GM12878 (cell line): ENCODE results near the gene PNPO. TPM values are rescaled to one million over a fixed set of nuclear protein-coding genes. Genes with fewer than 3 reads are reported as not detected.

Experiments
- ATAC-seq: fragments of 200-7000 bp; cut with Tn5 transposase; 3 replicates; pipeline ENCODE4 v1.9.1; 2020; ENCODE audit warnings: mild to moderate bottlenecking, moderate library complexity
- BruUV-seq: library from RNA; stranded (reverse); fragments of 400-500 nt; replicated peaks from 2 replicates; lab custom pipeline; 2021; lab: Mats Ljungman, UMichigan
- CTCF ChIA-PET: fragments of 300-600 bp; sonication (Branson Sonifier 250); formaldehyde crosslinking; extraction: SDS; loops from one replicate; lab custom pipeline; 2021; ENCODE audit warnings: inconsistent platforms; lab: Yijun Ruan, JAX
- POLR2A ChIA-PET: fragments of 350-600 bp; formaldehyde crosslinking; extraction: SDS; loops from one replicate; lab custom pipeline; 2021; ENCODE audit warnings: inconsistent platforms; lab: Charles Lee
- RAD21 ChIA-PET: fragments of 300-600 bp; sonication (Branson Sonifier 250); formaldehyde crosslinking; loops from one replicate; lab custom pipeline; 2023; ENCODE audit warnings: antibody characterized with exemption; ENCODE audit not compliant: unreplicated experiment; lab: Charles Lee
- SMC1A ChIA-PET: fragments of 300-600 bp; sonication (Branson Sonifier 250); formaldehyde crosslinking; loops from one replicate; lab custom pipeline; 2023; ENCODE audit not compliant: unreplicated experiment, uncharacterized antibody; lab: Charles Lee
- DNase-seq: peaks from one replicate; pipeline ENCODE4 v3.0.0-alpha.2; 2011; ENCODE audit warnings: low read depth, low spot score
- FAIRE-seq: peaks from 3 replicates; lab custom pipeline; 2011; peaks lifted over from hg19 to GRCh38; lab: Jason Lieb, UNC
- H2AFZ ChIP-seq: 2 replicates; pipeline ENCODE4 v1.6.0; 2011; ENCODE audit warnings: low read depth, low read length, control low read depth; ENCODE audit not compliant: control insufficient read depth
- H3K27ac ChIP-seq: 2 replicates; pipeline ENCODE4 v1.5.1; 2011; ENCODE audit warnings: control low read depth; ENCODE audit not compliant: control insufficient read depth, insufficient read depth
- H3K27me3 ChIP-seq, 2 experiments: replicated peaks in 1 of 2; 2 replicates each; pipeline versions ENCODE4 v1.6.0 to v1.6.1; 2011; ENCODE audit warnings: low read length in 1 of 2; ENCODE audit not compliant: control insufficient read depth in 2 of 2, insufficient read depth in 2 of 2
- H3K36me3 ChIP-seq, 2 experiments: 2 replicates each; pipeline ENCODE4 v1.5.1; 2011; ENCODE audit warnings: low read length in 1 of 2; ENCODE audit not compliant: control insufficient read depth in 2 of 2, insufficient read depth in 2 of 2
- H3K4me1 ChIP-seq: 2 replicates; pipeline ENCODE4 v1.6.1; 2011; ENCODE audit warnings: mild to moderate bottlenecking, low read length, moderate library complexity, mixed read lengths; ENCODE audit not compliant: control insufficient read depth, insufficient read depth
- H3K4me2 ChIP-seq: 2 replicates; pipeline ENCODE4 v1.6.0; 2011; ENCODE audit warnings: control low read depth; ENCODE audit not compliant: control insufficient read depth, insufficient read depth
- H3K4me3 ChIP-seq: fragments of 200-600 bp; sonication (generic); 2 replicates; pipeline ENCODE4 v1.5.1; 2016
- H3K79me2 ChIP-seq: 2 replicates; pipeline ENCODE4 v1.6.0; 2011; ENCODE audit warnings: low read length; ENCODE audit not compliant: control insufficient read depth, insufficient read depth
- H3K9ac ChIP-seq: 2 replicates; pipeline ENCODE4 v1.8.0; 2011; ENCODE audit warnings: low read length, control low read depth, mixed read lengths; ENCODE audit not compliant: control insufficient read depth, insufficient read depth
- H3K9me3 ChIP-seq: replicated peaks from 3 replicates; pipeline ENCODE4 v1.5.1; 2011; ENCODE audit warnings: mild to moderate bottlenecking, low read length; ENCODE audit not compliant: control insufficient read depth, insufficient read depth
- H4K20me1 ChIP-seq: 2 replicates; pipeline ENCODE4 v1.6.0; 2011; ENCODE audit not compliant: control insufficient read depth, insufficient read depth
- BCL11A ChIP-seq: IDR thresholded peaks from 2 replicates; pipeline ENCODE4 v1.6.1; 2011; ENCODE audit warnings: low read depth, low read length
- BRCA1 ChIP-seq: IDR thresholded peaks from 2 replicates; pipeline ENCODE4 v1.6.1; 2011; ENCODE audit warnings: low read depth, low read length, improper control_type of control experiment
- CEBPB ChIP-seq, 2 experiments: fragments of 150-350 bp in 1 of 2; IDR thresholded peaks; 2 replicates each; pipeline ENCODE4 v1.6.1; 2012 to 2014; ENCODE audit warnings: low read depth in 2 of 2, low read length in 2 of 2, borderline replicate concordance in 1 of 2, inconsistent platforms in 1 of 2
- ETV6 ChIP-seq, 2 experiments: fragments of 450-650 bp in 1 of 2; IDR thresholded peaks in 1 of 2; conservative IDR thresholded peaks in 1 of 2; 2 replicates each; pipeline ENCODE4 v1.6.1; 2014; ENCODE audit warnings: antibody characterized with exemption in 1 of 2, borderline replicate concordance in 1 of 2, low read depth in 1 of 2, mild to moderate bottlenecking in 1 of 2, moderate library complexity in 1 of 2
- GABPA ChIP-seq: IDR thresholded peaks from 2 replicates; pipeline ENCODE4 v1.6.1; 2014; ENCODE audit warnings: antibody characterized with exemption, low read depth, mild to moderate bottlenecking, inconsistent platforms
- NBN ChIP-seq: fragments of 450-650 bp; IDR thresholded peaks from 2 replicates; pipeline ENCODE4 v1.6.1; 2016
- POLR2A ChIP-seq: IDR thresholded peaks from 2 replicates; pipeline ENCODE4 v1.6.1; 2011; ENCODE audit warnings: low read depth, mild to moderate bottlenecking, low read length
- RBBP5 ChIP-seq: fragments of 200-600 bp; sonication (generic); conservative IDR thresholded peaks from 2 replicates; pipeline ENCODE4 v1.6.1; 2016
- SUPT20H ChIP-seq: IDR thresholded peaks from 2 replicates; pipeline ENCODE4 v1.6.1; 2011; ENCODE audit warnings: low read depth, mild to moderate bottlenecking, low read length, moderate library complexity, borderline replicate concordance; ENCODE audit not compliant: control insufficient read depth
- TBL1XR1 ChIP-seq: IDR thresholded peaks from 2 replicates; pipeline ENCODE4 v1.6.1; 2012; ENCODE audit warnings: low read depth, low read length, improper control_type of control experiment
- ZNF24 ChIP-seq: fragments of 450-650 bp; IDR thresholded peaks from 2 replicates; pipeline ENCODE4 v1.6.1; 2017; ENCODE audit warnings: antibody characterized with exemption, mild to moderate bottlenecking
- WGBS: methylation state at CpG from one replicate; pipeline ENCODE4 v1.1.6; 2016; ENCODE audit warnings: low lambda C conversion rate; ENCODE audit not compliant: insufficient replicate concordance, insufficient coverage; ENCODE audit errors: missing lambda C conversion rate; 5-methylcytosine and 5-hydroxymethylcytosine counted together
- in situ Hi-C: fragments of 300-500 bp; cut with MboI; formaldehyde crosslinking; loops from 9 replicates; pipeline ENCODE4 v1.14.3; 2018; ENCODE audit warnings: mixed read lengths
- intact Hi-C: fragments of 100-400 bp; cut with micrococcal nuclease; formaldehyde crosslinking; loops from one replicate; pipeline ENCODE4 v1.14.2; 2022; ENCODE audit not compliant: unreplicated experiment
- polyA plus RNA-seq, 11 experiments: library from polyadenylated mRNA; depleted of rRNA in 4 of 11; unstranded in 6 of 11; stranded (reverse) in 5 of 11; fragments of >200 nt; fragmentation: Nextera tagmentation in 4 of 11; fragmentation: Illumina TruSeq in 1 of 11; extraction: Ambion mirVana in 4 of 11; extraction: Trizol in 1 of 11; gene quantifications; 1 replicate in 1 of 11; 2 replicates in 10 of 11; pipeline versions ENCODE4 v1.2.1 to v1.2.3, GENCODE V29; 2011 to 2016; ENCODE audit warnings: inconsistent platforms in 2 of 11, missing spikeins in 2 of 11, low read depth in 1 of 11
- total RNA-seq, 4 experiments: library from RNA; depleted of rRNA in 3 of 4; stranded (reverse); fragments of >200 nt in 3 of 4; fragmentation: Illumina TruSeq in 1 of 4; extraction: Trizol in 1 of 4; gene quantifications; 2 replicates each; pipeline versions ENCODE4 v1.2.1 to v1.2.3, GENCODE V29; 2013 to 2021
- TF ChIP-seq, protein P1 (sequence below): fragments of 450-650 bp; IDR thresholded peaks from 2 replicates; pipeline ENCODE4 v1.6.1; 2017; ENCODE audit warnings: mild to moderate bottlenecking, low read depth, inconsistent platforms; ENCODE audit not compliant: poor library complexity, severe bottlenecking

PNPO gene
- total and polyA plus RNA-seq, 10 of the 15 experiments (the other 5 are each of a cell fraction or from before 2014, with no cell fraction given): 13.9 to 52.6 (median 37.3) TPM

DNA sequence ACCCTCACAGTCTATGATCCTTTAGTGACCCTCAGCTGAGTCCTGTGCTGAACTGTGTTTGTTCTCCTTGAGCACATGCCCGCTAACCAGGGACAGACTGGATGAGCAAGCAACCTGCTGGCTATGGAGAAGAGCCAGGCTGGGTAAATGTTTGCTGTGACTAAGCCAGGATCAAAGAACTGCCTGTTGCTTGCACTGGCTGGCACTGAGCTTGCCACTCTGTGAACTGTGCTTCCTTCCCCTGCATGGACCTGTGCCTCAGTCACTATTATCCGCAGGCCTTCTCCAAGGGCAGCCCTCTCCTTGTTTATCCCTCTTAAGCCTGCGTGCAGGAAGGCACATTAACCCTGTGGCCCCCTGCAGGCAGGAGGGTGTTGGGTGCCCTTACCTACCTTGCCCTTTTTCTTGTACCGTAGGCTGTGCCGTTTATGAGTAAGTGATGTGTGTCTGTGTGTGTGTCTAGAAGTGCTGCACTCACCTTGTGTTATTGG is 7.4 kb downstream of the PNPO start:
- intact Hi-C loops (loop anchor here (1.0 kb wide), 2 partner anchors 22 to 70 kb away; no protein-coding TSS in a partner anchor), in situ Hi-C loops (no loop called here)
- H3K4me3 ChIP-seq: no peak overlapping the region
- peak; percentile 4 for ATAC-seq
- no peak overlapping the region for H3K27ac ChIP-seq
- ChIA-PET SMC1A (interaction anchor here (1.0 to 8.1 kb wide), 13 partner anchors 8 to 164 kb away, joined by 3 to 158 read pairs (median 10); partner anchors contain the start of genes CDK5RAP3, PNPO, SCRN2 and SP2), RAD21 (interaction anchor here (0.6 to 7.6 kb wide), 13 partner anchors 10 to 108 kb away, joined by 3 to 126 read pairs (median 6); partner anchors contain the start of genes CDK5RAP3, SCRN2 and SP6), CTCF (interaction anchor here (0.6 to 18.1 kb wide), 20 partner anchors 10 to 429 kb away, joined by 3 to 463 read pairs (median 8); partner anchors contain the start of genes CDK5RAP3, NFE2L1, PNPO and PRR15L), POLR2A (interaction anchor here (0.6 to 4.6 kb wide), 4 partner anchors 22 to 69 kb away, joined by 7 to 39 read pairs (median 18); partner anchors contain the start of genes CDK5RAP3 and SP2)
- peaks cover 3 to 8% of the 10 kb centered on the region in 2 experiments for H3K36me3 ChIP-seq
- H3K9ac ChIP-seq: no peak overlapping the region
- WGBS: 43% methylated on average over 5 of the region's 5 CpGs
- H3K27me3 ChIP-seq: no peaks in the 10 kb centered on the region
- peak overlapping the region; percentile 84; the same call in 1 of the 2 replicates for H3K4me2 ChIP-seq
- H4K20me1 ChIP-seq: no peaks in the 10 kb centered on the region
- TF ChIP-seq BCL11A (no peak), GABPA (no peak), POLR2A (no peak), SUPT20H (no peak), TBL1XR1 (no peak), ZNF24 (no peak), BRCA1 (no peak), CEBPB (IDR thresholded peaks at IDR 0.05; ENCODE audit: borderline replicate concordance in 1 of 2, low read depth in 2 of 2, low read length in 2 of 2) (no peak), ETV6 (conservative IDR thresholded peaks at IDR 0.05 in 1 of 2, IDR thresholded peaks at IDR 0.05 in 1 of 2; ENCODE audit: borderline replicate concordance in 1 of 2, low read depth in 1 of 2) (no peak), NBN (no peak), RBBP5 (no peak)
- TF ChIP-seq, protein P1, sequence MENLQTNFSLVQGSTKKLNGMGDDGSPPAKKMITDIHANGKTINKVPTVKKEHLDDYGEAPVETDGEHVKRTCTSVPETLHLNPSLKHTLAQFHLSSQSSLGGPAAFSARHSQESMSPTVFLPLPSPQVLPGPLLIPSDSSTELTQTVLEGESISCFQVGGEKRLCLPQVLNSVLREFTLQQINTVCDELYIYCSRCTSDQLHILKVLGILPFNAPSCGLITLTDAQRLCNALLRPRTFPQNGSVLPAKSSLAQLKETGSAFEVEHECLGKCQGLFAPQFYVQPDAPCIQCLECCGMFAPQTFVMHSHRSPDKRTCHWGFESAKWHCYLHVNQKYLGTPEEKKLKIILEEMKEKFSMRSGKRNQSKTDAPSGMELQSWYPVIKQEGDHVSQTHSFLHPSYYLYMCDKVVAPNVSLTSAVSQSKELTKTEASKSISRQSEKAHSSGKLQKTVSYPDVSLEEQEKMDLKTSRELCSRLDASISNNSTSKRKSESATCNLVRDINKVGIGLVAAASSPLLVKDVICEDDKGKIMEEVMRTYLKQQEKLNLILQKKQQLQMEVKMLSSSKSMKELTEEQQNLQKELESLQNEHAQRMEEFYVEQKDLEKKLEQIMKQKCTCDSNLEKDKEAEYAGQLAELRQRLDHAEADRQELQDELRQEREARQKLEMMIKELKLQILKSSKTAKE: no peak
- TF ChIP-seq, all 136 proteins: peak for 0
- Histone ChIP-seq H3K4me1 (peaks cover 45% of the 10 kb centered on the region), H2AFZ (no peak overlapping the region), H3K9me3 (no peaks in the 10 kb centered on the region), H3K79me2 (0 out of 2 replicates have a peak, but pooled peaks cover under 1% of the 10 kb centered on the region)
- DNase-seq (no peak), FAIRE-seq (no peak)
- BruUV-seq: no TSS peak
